Natural killer cell treated with Interleukin-12 subunit alpha and Interleukin-12 subunit beta and Interleukin-15 and Interleukin-18, amount 100 ng/mL, for 72 hours (primary cell): Measurements from ENCODE around the gene SLC1A2. TPM values are rescaled to one million over a fixed set of nuclear protein-coding genes. Genes with fewer than 3 reads are reported as not detected.

Experiments
- ATAC-seq, 2 donors: fragments of 150-1000 bp; cut with Tn5 transposase in 1 of 2; sonication (Bioruptor Pico), chemical (Tn5 transposase) in 1 of 2; 2 replicates each; pipeline ENCODE4 v1.10.0; 2021
- DNase-seq: peaks from one replicate; pipeline ENCODE4 v3.0.0; 2022; ENCODE audit warnings: low spot score
- H3K27ac Mint-ChIP-seq, 2 donors: 1 replicate in 1 of 2; 2 replicates in 1 of 2; pipeline ENCODE4 v1.8.0; 2022; ENCODE audit warnings: mixed read lengths in 2 of 2, mild to moderate bottlenecking in 1 of 2, moderate library complexity in 1 of 2
- H3K27me3 Mint-ChIP-seq, 2 donors: 1 replicate in 1 of 2; 2 replicates in 1 of 2; pipeline ENCODE4 v1.8.0; 2022; ENCODE audit warnings: mixed read lengths in 2 of 2
- H3K36me3 Mint-ChIP-seq: one replicate; pipeline ENCODE4 v1.8.0; 2022; ENCODE audit warnings: mixed read lengths
- H3K4me1 Mint-ChIP-seq, 2 donors: 1 replicate in 1 of 2; 2 replicates in 1 of 2; pipeline ENCODE4 v1.8.0; 2022; ENCODE audit warnings: low read depth in 2 of 2, mixed read lengths in 2 of 2, mild to moderate bottlenecking in 1 of 2
- H3K4me3 Mint-ChIP-seq: one replicate; pipeline ENCODE4 v1.8.0; 2022; ENCODE audit warnings: mixed read lengths
- H3K9me3 Mint-ChIP-seq: 2 replicates; pipeline ENCODE4 v1.8.0; 2022; ENCODE audit warnings: mixed read lengths
- total RNA-seq, 2 donors: library from RNA; stranded (reverse); gene quantifications; one replicate each; pipeline ENCODE4 v1.2.3, GENCODE V29; 2022

Gene SLC1A2
- total RNA-seq, 2 donors from 2014 or later = 0.12 TPM; not detected in 1

- Mint-ChIP-seq H3K27me3 (peaks cover 0 to 11% of the 10 kb centered on the region in 2 donors), H3K36me3 (no peaks in the 10 kb centered on the region), H3K4me3 (no peak overlapping the region), H3K4me1 (peaks cover 16 to 17% of the 10 kb centered on the region in 2 donors), H3K9me3 (no peaks in the 10 kb centered on the region), H3K27ac (no peak overlapping the region)
- ATAC-seq (no peak), DNase-seq (no peak)
These were observed 72.7 kb downstream of the SLC1A2 start for GRCh38 chr11:35346472-35347156.

- DNase-seq (no peak), ATAC-seq (peak; percentile 50 to 63)
- H3K4me1 Mint-ChIP-seq = peaks cover 16 to 17% of the 10 kb centered on the region in 2 donors
- no peak overlapping the region for H3K27ac Mint-ChIP-seq
- no peaks in the 10 kb centered on the region for H3K9me3 Mint-ChIP-seq
- H3K27me3 Mint-ChIP-seq = peaks cover 0 to 11% of the 10 kb centered on the region in 2 donors
- H3K4me3 Mint-ChIP-seq = no peak overlapping the region
- no peaks in the 10 kb centered on the region for H3K36me3 Mint-ChIP-seq
These were observed 74.4 kb downstream of the SLC1A2 start for GRCh38 chr11:35344681-35345574.

GRCh38 chr11:35343033-35343598, 76.2 kb downstream of the SLC1A2 start:
- Mint-ChIP-seq H3K27me3 (peaks cover 7 to 14% of the 10 kb centered on the region in 2 donors), H3K9me3 (peaks cover 3% of the 10 kb centered on the region), H3K4me1 (peaks cover 20 to 31% of the 10 kb centered on the region in 2 donors), H3K27ac (peak overlapping the region in 1 of 2 donors; percentile 78), H3K4me3 (no peak overlapping the region), H3K36me3 (no peaks in the 10 kb centered on the region)
- ATAC-seq (peak; percentile 66 to 79), DNase-seq (peak; percentile 64)

GRCh38 chr11:35340715-35341114, 78.6 kb downstream of the SLC1A2 start:
- ATAC-seq (no peak), DNase-seq (no peak)
- H3K4me3 Mint-ChIP-seq = no peak overlapping the region
- H3K27ac Mint-ChIP-seq = peak overlapping the region in 1 of 2 donors; percentile 35
- H3K36me3 Mint-ChIP-seq = no peaks in the 10 kb centered on the region
- peaks cover 30 to 42% of the 10 kb centered on the region in 2 donors for H3K4me1 Mint-ChIP-seq
- H3K9me3 Mint-ChIP-seq = peaks cover 3% of the 10 kb centered on the region
- peaks cover 7 to 9% of the 10 kb centered on the region in 2 donors for H3K27me3 Mint-ChIP-seq

GRCh38 chr11:35340071-35340470, 79.3 kb downstream of the SLC1A2 start:
- H3K27me3 Mint-ChIP-seq = peaks cover 7 to 9% of the 10 kb centered on the region in 2 donors
- no peak overlapping the region for H3K27ac Mint-ChIP-seq
- DNase-seq = no peak
- H3K4me3 Mint-ChIP-seq = no peak overlapping the region
- ATAC-seq = no peak
- H3K9me3 Mint-ChIP-seq = peaks cover 3% of the 10 kb centered on the region
- H3K36me3 Mint-ChIP-seq = no peaks in the 10 kb centered on the region
- H3K4me1 Mint-ChIP-seq = peaks cover 26 to 38% of the 10 kb centered on the region in 2 donors

GRCh38 chr11:35338921-35339320, 80.4 kb downstream of the SLC1A2 start:
- peaks cover 34 to 41% of the 10 kb centered on the region in 2 donors for H3K4me1 Mint-ChIP-seq
- ATAC-seq = no peak
- H3K4me3 Mint-ChIP-seq = no peak overlapping the region
- no peak overlapping the region for H3K27ac Mint-ChIP-seq
- no peaks in the 10 kb centered on the region for H3K36me3 Mint-ChIP-seq
- DNase-seq = no peak
- peaks cover 7 to 9% of the 10 kb centered on the region in 2 donors for H3K27me3 Mint-ChIP-seq
- peaks cover 3% of the 10 kb centered on the region for H3K9me3 Mint-ChIP-seq

- Mint-ChIP-seq H3K27ac (peak overlapping the region in 1 of 2 donors; percentile 73), H3K4me1 (peaks cover 25 to 31% of the 10 kb centered on the region in 2 donors), H3K9me3 (peaks cover 3% of the 10 kb centered on the region), H3K36me3 (no peaks in the 10 kb centered on the region), H3K4me3 (no peak overlapping the region), H3K27me3 (peaks cover 7 to 9% of the 10 kb centered on the region in 2 donors)
- DNase-seq (no peak), ATAC-seq (no peak)
These were observed 81.4 kb downstream of the SLC1A2 start for GRCh38 chr11:35337914-35338305.

- H3K36me3 Mint-ChIP-seq = no peaks in the 10 kb centered on the region
- H3K27ac Mint-ChIP-seq = peak overlapping the region; percentile 28 to 73
- H3K27me3 Mint-ChIP-seq = peaks cover 7 to 9% of the 10 kb centered on the region in 2 donors
- DNase-seq = peak; percentile 61
- H3K4me1 Mint-ChIP-seq = peaks cover 27 to 29% of the 10 kb centered on the region in 2 donors
- H3K4me3 Mint-ChIP-seq = no peak overlapping the region
- H3K9me3 Mint-ChIP-seq = peaks cover 3% of the 10 kb centered on the region
- peak; percentile 90 to 96 for ATAC-seq
These were observed 82.0 kb downstream of the SLC1A2 start for GRCh38 chr11:35337136-35337913.

- peaks cover 28 to 31% of the 10 kb centered on the region in 2 donors for H3K4me1 Mint-ChIP-seq
- H3K36me3 Mint-ChIP-seq = no peaks in the 10 kb centered on the region
- peak overlapping the region; percentile 28 to 73 for H3K27ac Mint-ChIP-seq
- H3K27me3 Mint-ChIP-seq = peaks cover 6 to 7% of the 10 kb centered on the region in 2 donors
- DNase-seq (no peak), ATAC-seq (no peak)
- H3K4me3 Mint-ChIP-seq = no peak overlapping the region
- H3K9me3 Mint-ChIP-seq = peaks cover 3% of the 10 kb centered on the region
These were observed 82.6 kb downstream of the SLC1A2 start for GRCh38 chr11:35336726-35337125.

GRCh38 chr11:35335226-35335625, 84.1 kb downstream of the SLC1A2 start:
- no peak for DNase-seq
- no peak for ATAC-seq
- peaks cover 41 to 44% of the 10 kb centered on the region in 2 donors for H3K4me1 Mint-ChIP-seq
- H3K36me3 Mint-ChIP-seq = no peaks in the 10 kb centered on the region
- peaks cover 3% of the 10 kb centered on the region for H3K9me3 Mint-ChIP-seq
- no peak overlapping the region for H3K27ac Mint-ChIP-seq
- peaks cover 6 to 7% of the 10 kb centered on the region in 2 donors for H3K27me3 Mint-ChIP-seq
- H3K4me3 Mint-ChIP-seq = no peak overlapping the region

GRCh38 chr11:35334385-35335090, 84.8 kb downstream of the SLC1A2 start:
- Mint-ChIP-seq H3K27ac (peak overlapping the region; percentile 11 to 68), H3K9me3 (peaks cover 3% of the 10 kb centered on the region), H3K4me3 (no peak overlapping the region), H3K36me3 (no peaks in the 10 kb centered on the region), H3K4me1 (peaks cover 47 to 49% of the 10 kb centered on the region in 2 donors), H3K27me3 (peaks cover 6 to 7% of the 10 kb centered on the region in 2 donors)
- ATAC-seq (no peak), DNase-seq (no peak)

GRCh38 chr11:35332524-35332923, 86.8 kb downstream of the SLC1A2 start:
- H3K9me3 Mint-ChIP-seq = peaks cover 3% of the 10 kb centered on the region
- peaks cover 33 to 41% of the 10 kb centered on the region in 2 donors for H3K4me1 Mint-ChIP-seq
- no peak overlapping the region for H3K27ac Mint-ChIP-seq
- no peaks in the 10 kb centered on the region for H3K36me3 Mint-ChIP-seq
- H3K4me3 Mint-ChIP-seq = no peak overlapping the region
- ATAC-seq (no peak), DNase-seq (no peak)
- peaks cover 0 to 2% of the 10 kb centered on the region in 2 donors for H3K27me3 Mint-ChIP-seq
